ENCODE data around the gene FOXL2NB.

- TF ChIP-seq CTCF (conservative IDR thresholded peaks at IDR 0.05; ENCODE audit: low read length) (no peak), EZH2phosphoT487 (IDR thresholded peaks at IDR 0.05; ENCODE audit: borderline replicate concordance) (no peak)
These were observed 47.5 kb upstream of the FOXL2NB start for GRCh38 chr3:138899351-138899991.

Data from Loucy (cell line).